ENCODE data around the gene UBE2E2. TPM values are rescaled to one million over a fixed set of nuclear protein-coding genes. Genes with fewer than 3 reads are reported as not detected.

UBE2E2 gene
- total RNA-seq, 1 donor from 2014 or later, result 54.2 TPM

GRCh38 chr3:23425410-23425809, 222.3 kb downstream of the UBE2E2 start:
- DNase-seq (ENCODE audit: low spot score in 2 of 2) (no peak), FAIRE-seq (no peak)

- FAIRE-seq (no peak), DNase-seq (ENCODE audit: low spot score in 2 of 2) (no peak)
Measured at GRCh38 chr3:23430781-23431398, 227.8 kb downstream of the UBE2E2 start.

GRCh38 chr3:23431764-23432163, 228.6 kb downstream of the UBE2E2 start:
- FAIRE-seq, result no peak
- DNase-seq (ENCODE audit: low spot score in 2 of 2), result no peak

DNA sequence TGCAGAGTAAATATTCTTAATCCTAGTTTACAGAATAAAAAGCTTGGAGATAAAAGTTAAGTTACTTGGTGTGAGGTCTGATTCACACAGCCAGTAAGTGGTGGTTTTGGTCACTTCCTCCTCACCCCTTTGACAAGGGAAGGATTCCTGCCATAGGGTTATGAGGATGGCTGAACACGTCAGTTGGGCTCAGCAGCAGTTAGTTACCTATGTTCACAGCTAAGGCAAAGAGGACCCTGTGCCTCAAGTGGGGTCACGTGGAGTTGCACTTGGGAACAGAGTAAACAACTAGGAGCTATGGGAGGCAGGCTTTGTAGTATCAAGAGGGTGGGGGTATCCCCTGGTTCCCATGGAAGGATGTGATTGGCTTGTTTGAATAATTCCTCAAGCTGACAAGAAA, 232.2 kb downstream of the UBE2E2 start:
- DNase-seq (ENCODE audit: low spot score in 2 of 2) (no peak), FAIRE-seq (no peak)

DNA sequence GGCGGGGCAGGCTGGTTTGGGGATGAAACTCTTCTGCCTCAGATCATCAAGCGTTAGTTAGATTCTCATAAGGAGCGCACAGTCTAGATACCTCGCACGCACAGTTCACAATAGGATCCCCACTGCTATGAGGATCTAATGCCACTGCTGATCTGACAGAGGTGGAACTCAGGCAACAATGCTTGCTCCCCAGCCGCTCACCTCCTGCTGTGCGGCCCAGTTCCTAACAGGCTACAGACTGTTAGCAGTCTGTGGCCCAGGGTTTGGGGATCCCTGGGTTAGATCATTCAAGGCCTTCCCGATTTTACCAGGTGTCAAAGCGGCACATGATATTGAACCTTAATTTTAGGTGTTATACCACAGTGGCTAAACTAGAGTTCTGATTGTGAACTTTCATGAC, 232.8 kb downstream of the UBE2E2 start:
- DNase-seq (ENCODE audit: low spot score in 2 of 2) (no peak), FAIRE-seq (no peak)

DNA sequence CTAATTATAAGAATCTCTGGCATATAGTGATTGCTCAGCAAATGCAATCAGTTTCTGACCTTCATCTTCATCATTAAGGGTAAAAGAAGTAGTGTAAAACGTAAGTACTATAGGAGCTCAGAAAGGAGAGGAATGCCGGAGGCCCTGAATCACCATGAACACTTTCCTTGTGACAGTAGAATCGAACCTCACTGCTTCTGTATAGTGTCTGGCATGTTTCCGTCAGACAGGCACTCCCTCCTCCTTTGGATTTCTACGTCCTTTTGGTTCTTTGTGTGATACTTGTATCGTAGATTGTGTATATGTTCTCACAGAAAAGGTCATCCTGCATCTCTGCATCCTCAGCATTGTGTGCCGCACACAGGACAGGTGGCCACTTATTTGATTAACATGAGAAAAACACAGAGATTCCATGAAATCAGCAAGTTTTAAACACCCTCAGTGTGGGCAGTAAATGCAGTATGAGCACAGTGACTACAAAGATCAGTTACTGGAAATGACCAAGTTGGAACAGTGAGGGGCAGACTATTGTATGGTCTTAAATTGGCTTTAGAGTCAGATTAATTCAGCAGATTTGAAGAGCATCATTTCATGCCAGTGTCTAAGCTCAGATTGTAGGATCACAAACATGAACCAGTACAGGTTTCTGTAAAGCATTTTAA, 234.5 kb downstream of the UBE2E2 start:
- no peak for DNase-seq (ENCODE audit: low spot score in 2 of 2)
- no peak for FAIRE-seq

DNA sequence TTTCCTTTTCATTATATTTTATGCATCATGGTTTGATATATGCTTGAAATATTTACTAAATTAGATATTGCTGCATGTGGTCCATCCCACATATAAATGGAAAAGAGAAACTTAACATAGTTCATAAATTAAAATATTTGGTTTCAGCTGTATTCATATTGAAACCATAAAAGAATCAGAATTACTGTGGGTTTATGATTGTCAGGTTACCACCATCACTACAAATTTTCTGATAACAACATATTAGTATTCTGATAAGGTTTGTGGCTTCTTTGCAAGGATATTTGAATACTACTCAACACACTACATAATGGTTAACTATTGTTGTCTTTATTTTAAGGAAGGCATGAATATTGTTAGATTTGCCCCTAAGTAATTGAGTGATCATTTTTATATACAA, 235.5 kb downstream of the UBE2E2 start:
- FAIRE-seq (no peak), DNase-seq (ENCODE audit: low spot score in 2 of 2) (no peak)

- no peak for FAIRE-seq
- no peak for DNase-seq (ENCODE audit: low spot score in 2 of 2)
Measured at GRCh38 chr3:23439080-23439479, 236.0 kb downstream of the UBE2E2 start.

- FAIRE-seq, result no peak
- no peak for DNase-seq (ENCODE audit: low spot score in 2 of 2)
Measured at GRCh38 chr3:23440416-23441294, 237.5 kb downstream of the UBE2E2 start.

- FAIRE-seq, result no peak
- DNase-seq (ENCODE audit: low spot score in 2 of 2), result no peak
Measured at GRCh38 chr3:23442598-23443383, 239.7 kb downstream of the UBE2E2 start.

DNA sequence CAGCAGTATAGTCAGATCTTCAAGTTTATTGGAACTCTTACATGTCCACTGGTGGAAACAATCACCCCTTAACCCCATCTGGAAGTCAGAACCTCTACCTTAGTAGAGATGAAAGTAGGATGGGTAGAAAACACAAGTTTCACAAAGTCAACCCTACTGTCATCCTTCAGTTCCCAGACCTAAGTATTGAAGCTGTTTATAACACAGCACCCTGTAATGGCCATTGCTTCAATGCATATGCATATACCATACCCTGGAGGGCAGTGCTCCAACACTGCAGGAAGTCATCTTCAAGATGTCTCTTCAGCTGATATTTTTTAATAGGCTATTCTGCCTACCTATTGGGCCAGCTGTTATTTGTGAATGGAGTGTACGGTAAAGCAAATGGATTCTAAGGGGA, 241.3 kb downstream of the UBE2E2 start:
- FAIRE-seq (no peak), DNase-seq (ENCODE audit: low spot score in 2 of 2) (no peak)

GRCh38 chr3:23446301-23446700, 243.2 kb downstream of the UBE2E2 start:
- DNase-seq (ENCODE audit: low spot score in 2 of 2) (no peak), FAIRE-seq (no peak)

GRCh38 chr3:23448998-23449537, 245.9 kb downstream of the UBE2E2 start:
- FAIRE-seq (no peak), DNase-seq (ENCODE audit: low spot score in 2 of 2) (no peak)

DNA sequence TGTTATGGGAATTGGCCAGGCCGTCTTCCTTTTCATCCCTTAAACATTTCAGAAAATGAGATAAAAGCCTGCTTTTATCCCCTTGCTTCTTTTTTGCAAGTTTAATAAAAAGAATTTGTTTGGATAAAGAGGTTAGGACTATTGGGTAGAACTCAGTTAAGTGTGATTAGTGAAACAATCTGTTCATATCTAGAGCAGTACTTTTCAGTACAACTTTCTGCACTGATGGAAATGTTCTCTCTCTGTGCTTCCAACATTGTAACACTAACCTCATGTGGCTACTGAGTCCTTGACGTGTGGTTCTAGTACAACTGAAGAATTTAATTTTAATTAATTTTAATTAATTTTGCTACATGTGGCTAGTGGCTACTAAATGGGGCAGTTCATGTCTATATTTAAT, 246.9 kb downstream of the UBE2E2 start:
- no peak for FAIRE-seq

DNA sequence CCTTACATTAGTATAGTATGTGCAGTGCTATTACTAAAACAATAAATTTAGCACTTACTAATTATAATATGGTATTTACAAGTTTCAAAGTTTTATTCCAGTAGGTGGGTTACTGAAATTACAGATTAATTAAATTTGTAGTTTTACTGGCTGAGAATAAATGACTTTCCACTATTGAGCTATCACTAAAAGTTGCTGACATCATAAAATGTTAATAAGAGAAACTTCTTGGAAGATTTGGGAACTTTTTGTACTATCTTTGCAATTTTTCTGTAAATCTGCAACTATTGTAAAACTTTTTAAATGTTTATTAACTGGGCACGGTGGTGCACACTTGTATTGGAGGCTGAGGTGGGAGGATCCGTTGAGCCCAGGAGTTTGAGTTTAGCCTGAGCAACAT, 247.7 kb downstream of the UBE2E2 start:
- FAIRE-seq, result no peak
- DNase-seq (ENCODE audit: low spot score in 2 of 2), result no peak

More for the DNA sequence above, 246.9 kb downstream of the UBE2E2 start:
- DNase-seq (ENCODE audit: low spot score in 2 of 2), result no peak

- no peak for DNase-seq (ENCODE audit: low spot score in 2 of 2)
- FAIRE-seq, result no peak
Measured at GRCh38 chr3:23452408-23452807, 249.3 kb downstream of the UBE2E2 start.

DNA sequence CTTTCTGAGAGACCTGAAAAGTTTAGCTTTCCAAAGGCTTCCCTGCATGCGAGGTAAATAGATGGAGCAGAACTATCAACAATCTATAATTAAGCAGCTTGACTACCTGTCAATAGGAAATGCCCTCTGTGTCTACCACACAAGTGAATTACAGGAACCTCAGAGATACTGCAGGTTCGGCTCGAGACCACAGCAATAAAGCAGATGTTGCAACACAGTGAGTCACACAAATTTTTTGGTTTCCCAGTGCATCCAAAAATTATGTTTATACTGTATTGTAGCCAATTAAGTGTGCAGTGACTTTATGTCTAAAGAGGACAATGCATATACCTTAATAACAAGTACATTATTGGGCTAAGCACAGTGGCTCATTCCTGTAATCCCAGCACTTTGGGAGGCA, 252.0 kb downstream of the UBE2E2 start:
- FAIRE-seq, result no peak
- no peak for DNase-seq (ENCODE audit: low spot score in 2 of 2)

- FAIRE-seq (no peak), DNase-seq (ENCODE audit: low spot score in 2 of 2) (no peak)
Measured at GRCh38 chr3:23455775-23456174, 252.6 kb downstream of the UBE2E2 start.

GRCh38 chr3:23457697-23458096, 254.6 kb downstream of the UBE2E2 start:
- DNase-seq (ENCODE audit: low spot score in 2 of 2) (no peak), FAIRE-seq (no peak)

GRCh38 chr3:23459465-23459864, 256.3 kb downstream of the UBE2E2 start:
- FAIRE-seq (no peak), DNase-seq (ENCODE audit: low spot score in 2 of 2) (no peak)

All from frontal cortex (tissue), 4 donors.